ENCODE measurements around the gene TLE4. TPM values are rescaled to one million over a fixed set of nuclear protein-coding genes. Genes with fewer than 3 reads are reported as not detected.

TLE4 gene
- polyA plus RNA-seq, 2 of the 4 experiments (the other 2 are of a cell fraction), result 14.3 to 23.1 TPM

DNA sequence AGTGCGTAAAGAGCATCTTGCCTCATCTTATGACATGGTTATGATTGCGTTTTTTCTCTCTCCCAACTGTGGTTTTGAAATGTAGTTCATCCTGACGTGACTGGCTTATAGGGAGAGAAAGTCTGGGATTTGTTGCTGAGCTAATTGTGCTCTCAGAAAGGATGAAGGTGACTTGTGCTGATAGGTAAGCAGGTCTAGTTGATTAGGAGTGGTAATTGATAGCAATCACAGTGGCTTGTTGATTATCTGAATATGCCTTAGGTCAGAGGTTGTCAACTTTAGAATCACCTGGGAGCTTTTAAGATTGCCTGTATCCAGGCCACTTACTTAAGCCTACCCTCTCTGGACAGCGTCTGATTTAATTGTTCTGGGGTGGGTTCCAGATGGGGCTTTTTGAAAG, 117.8 kb downstream of the TLE4 start:
- CTCF ChIA-PET, result no interaction called here

GRCh38 chr9:79691496-79691895, 119.7 kb downstream of the TLE4 start:
- no peak for TF ChIP-seq ZSCAN20 (CRISPR knock-in tag; IDR thresholded peaks at IDR 0.05)
- no peak for DNase-seq (ENCODE audit: low read depth in 1 of 2, low spot score in 1 of 2)
- H3K9me3 ChIP-seq, result no peaks in the 10 kb centered on the region
- no peak overlapping the region for H3K4me2 ChIP-seq
- H3K4me1 ChIP-seq, result no peaks in the 10 kb centered on the region
- WGBS (ENCODE audit: missing lambda C conversion rate), result 94% methylated on average over 5 of the region's 5 CpGs
- no peak overlapping the region for H3K27ac ChIP-seq
- no peak for FAIRE-seq
- H3K4me3 ChIP-seq, result no peak overlapping the region
- CTCF ChIA-PET, result no interaction called here
- ATAC-seq, result no peak
- POLR2A ChIA-PET, result no interaction called here

More for the DNA sequence above, 117.8 kb downstream of the TLE4 start:
- FAIRE-seq, result no peak
- Histone ChIP-seq H3K27ac (no peak overlapping the region), H3K4me2 (no peak overlapping the region), H3K9me3 (no peaks in the 10 kb centered on the region), H3K4me1 (no peaks in the 10 kb centered on the region), H3K4me3 (no peak overlapping the region)
- TF ChIP-seq EHMT2 (IDR thresholded peaks at IDR 0.05; ENCODE audit: low read depth) (no peak), KDM1A (IDR thresholded peaks at IDR 0.05; ENCODE audit: low read depth) (no peak), NR3C1 (IDR thresholded peaks at IDR 0.05) (no peak), RCOR1 (IDR thresholded peaks at IDR 0.05; ENCODE audit: low read depth, low read length) (no peak), TFCP2L1 (CRISPR knock-in tag; IDR thresholded peaks at IDR 0.05) (no peak), HEYL (CRISPR knock-in tag; IDR thresholded peaks at IDR 0.05) (no peak), MAZ (IDR thresholded peaks at IDR 0.05; ENCODE audit: borderline replicate concordance, low read depth, low read length) (no peak), RAD21 (conservative IDR thresholded peaks at IDR 0.05 in 1 of 2, IDR thresholded peaks at IDR 0.05 in 1 of 2) (no peak), CEBPB (IDR thresholded peaks at IDR 0.05) (no peak), POLR2A (IDR thresholded peaks at IDR 0.05; ENCODE audit: low read length) (no peak), FOXS1 (CRISPR knock-in tag; IDR thresholded peaks at IDR 0.05) (no peak), TP53 (CRISPR knock-in tag; IDR thresholded peaks at IDR 0.05) (no peak), POLR2AphosphoS2 (conservative IDR thresholded peaks at IDR 0.05; ENCODE audit: low read length) (no peak), REST (IDR thresholded peaks at IDR 0.05) (no peak)
- POLR2A ChIA-PET, result no interaction called here
- WGBS (ENCODE audit: missing lambda C conversion rate), result 94% methylated on average over 4 of the region's 4 CpGs
- no peak for ATAC-seq
- DNase-seq (ENCODE audit: low read depth in 1 of 2, low spot score in 1 of 2), result no peak

- TF ChIP-seq POLR2AphosphoS2 (conservative IDR thresholded peaks at IDR 0.05; ENCODE audit: low read length) (no peak), SMC3 (IDR thresholded peaks at IDR 0.05) (no peak), FOXS1 (CRISPR knock-in tag; IDR thresholded peaks at IDR 0.05) (no peak), JUN (IDR thresholded peaks at IDR 0.05) (no peak), FOSL2 (IDR thresholded peaks at IDR 0.05) (no peak), FOSL2 (CRISPR knock-in tag; IDR thresholded peaks at IDR 0.05) (no peak), REST (IDR thresholded peaks at IDR 0.05) (no peak), FOSB (CRISPR knock-in tag; IDR thresholded peaks at IDR 0.05) (no peak), NR3C1 (IDR thresholded peaks at IDR 0.05) (no peak), CHD2 (IDR thresholded peaks at IDR 0.05; ENCODE audit: low read length, partially characterized antibody) (no peak), JUNB (IDR thresholded peaks at IDR 0.05) (no peak), RFX5 (IDR thresholded peaks at IDR 0.05) (no peak), ATOH8 (CRISPR knock-in tag; IDR thresholded peaks at IDR 0.05; ENCODE audit: low read depth) (no peak)
- ATAC-seq (no peak), DNase-seq (ENCODE audit: low read depth in 1 of 2, low spot score in 1 of 2) (no peak), FAIRE-seq (no peak)
- Histone ChIP-seq H3K4me3 (no peak overlapping the region), H3K27ac (no peak overlapping the region), H3K4me2 (no peak overlapping the region), H3K4me1 (no peaks in the 10 kb centered on the region), H3K9me3 (no peaks in the 10 kb centered on the region)
- 73% methylated on average over 7 of the region's 7 CpGs for WGBS (ENCODE audit: missing lambda C conversion rate)
- ChIA-PET CTCF (interaction anchor here (1.4 kb wide), 1 partner anchor 16 kb away, joined by 3 read pairs; no protein-coding TSS in a partner anchor), POLR2A (interaction anchor here (0.5 kb wide), 1 partner anchor 31 kb away, joined by 4 read pairs; no protein-coding TSS in a partner anchor)
These were observed 121.2 kb downstream of the TLE4 start for GRCh38 chr9:79692857-79693571.

All from A549 (cell line).